PC-9 (cell line): Measurements from ENCODE around the gene PRC1. TPM values are rescaled to one million over a fixed set of nuclear protein-coding genes. Genes with fewer than 3 reads are reported as not detected.

Source experiments
- BruUV-seq: library from RNA; stranded (reverse); fragments of 400-500 nt; replicated peaks from 2 replicates; lab custom pipeline; 2021; lab: Mats Ljungman, UMichigan
- CTCF ChIA-PET: fragments of 300-600 bp; sonication (Branson Sonifier 250); formaldehyde crosslinking; loops from one replicate; lab custom pipeline; 2022; ENCODE audit warnings: antibody characterized with exemption; lab: Charles Lee
- POLR2A ChIA-PET: fragments of 300-600 bp; sonication (Branson Sonifier 250); formaldehyde crosslinking; loops from one replicate; lab custom pipeline; 2022; ENCODE audit warnings: antibody characterized with exemption; ENCODE audit not compliant: unreplicated experiment; lab: Charles Lee
- DNase-seq, 2 experiments: peaks; one replicate each; pipeline versions ENCODE4 v3.0.0 to v3.0.0-alpha.2; 2015 to 2022; ENCODE audit warnings: mixed read lengths in 1 of 2
- H2AFZ ChIP-seq: fragments of 200-600 bp; sonication (generic); 2 replicates; pipeline ENCODE4 v1.8.1; 2017; ENCODE audit warnings: antibody characterized with exemption
- H3F3A ChIP-seq: fragments of 200-600 bp; sonication (generic); 2 replicates; pipeline ENCODE4 v1.8.1; 2017; ENCODE audit warnings: antibody characterized with exemption, mild to moderate bottlenecking, low read depth; ENCODE audit not compliant: insufficient read depth
- H3K27ac ChIP-seq: fragments of 200-600 bp; sonication (generic); 2 replicates; pipeline ENCODE4 v1.6.1; 2016; ENCODE audit warnings: mixed run types
- H3K27me3 ChIP-seq: fragments of 200-600 bp; sonication (generic); 2 replicates; pipeline ENCODE4 v1.6.1; 2016; ENCODE audit warnings: low read depth, mixed run types; ENCODE audit not compliant: insufficient read depth
- H3K36me3 ChIP-seq: fragments of 200-600 bp; sonication (generic); 2 replicates; pipeline ENCODE4 v1.6.1; 2016; ENCODE audit warnings: low read depth, mixed run types
- H3K4me1 ChIP-seq: fragments of 200-600 bp; sonication (generic); replicated peaks from 2 replicates; pipeline ENCODE4 v1.6.1; 2016; ENCODE audit warnings: mixed run types; ENCODE audit not compliant: insufficient read depth
- H3K4me2 ChIP-seq: fragments of 200-600 bp; sonication (generic); 2 replicates; pipeline ENCODE4 v1.6.1; 2017; ENCODE audit warnings: mixed run types
- H3K4me3 ChIP-seq: fragments of 200-600 bp; sonication (generic); 2 replicates; pipeline ENCODE4 v1.6.1; 2016; ENCODE audit warnings: mixed run types
- H3K79me2 ChIP-seq: fragments of 200-600 bp; sonication (generic); 2 replicates; pipeline ENCODE4 v1.6.1; 2017; ENCODE audit warnings: low read depth, mixed run types
- H3K9me2 ChIP-seq: fragments of 200-600 bp; sonication (generic); 2 replicates; pipeline ENCODE4 v1.8.1; 2017; ENCODE audit warnings: mild to moderate bottlenecking; ENCODE audit not compliant: insufficient read depth
- H3K9me3 ChIP-seq: fragments of 200-600 bp; sonication (generic); 2 replicates; pipeline ENCODE4 v1.8.1; 2016; ENCODE audit warnings: low read depth; ENCODE audit not compliant: insufficient read depth
- H4K20me1 ChIP-seq: fragments of 200-600 bp; sonication (generic); 2 replicates; pipeline ENCODE4 v1.8.1; 2017; ENCODE audit not compliant: insufficient read depth
- CTCF ChIP-seq: fragments of 200-600 bp; sonication (generic); conservative IDR thresholded peaks from 2 replicates; pipeline ENCODE4 v1.6.1; 2017; ENCODE audit warnings: mixed run types, antibody characterized with exemption, mild to moderate bottlenecking, moderate library complexity
- EZH2 ChIP-seq: fragments of 200-600 bp; sonication (generic); IDR thresholded peaks from 2 replicates; pipeline ENCODE4 v1.8.0; 2017; ENCODE audit warnings: antibody characterized with exemption, low read depth
- intact Hi-C: fragments of 100-400 bp; cut with micrococcal nuclease; formaldehyde crosslinking; loops from one replicate; pipeline ENCODE4 v1.10.0; 2022; ENCODE audit not compliant: unreplicated experiment
- total RNA-seq: library from RNA; stranded (reverse); gene quantifications from 2 replicates; pipeline ENCODE4 v1.2.3, GENCODE V29; 2021

Gene PRC1
- total RNA-seq, 1 experiment from 2014 or later: 145 TPM

DNA sequence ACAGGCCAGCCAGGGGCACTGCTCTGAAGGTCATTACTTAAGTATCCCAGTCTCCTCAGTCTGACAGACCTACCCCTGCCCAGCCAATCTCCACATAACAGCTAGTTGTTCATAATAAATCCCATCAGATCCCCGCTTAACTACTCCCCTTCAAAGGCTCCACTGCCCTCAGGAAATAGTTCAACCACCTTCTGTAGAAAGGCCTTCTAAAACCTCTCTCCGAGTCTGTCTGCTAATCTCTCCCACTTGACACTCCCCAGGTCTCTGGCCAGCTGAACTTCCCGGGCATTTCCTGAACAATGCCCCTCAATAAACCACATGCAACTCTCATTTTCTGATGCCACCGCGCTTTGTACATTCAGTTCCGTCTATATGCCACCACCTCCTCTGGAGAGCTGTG is 6.0 kb downstream of the PRC1 start:
- no peaks in the 10 kb centered on the region; the same call in 1 of the 2 replicates for H4K20me1 ChIP-seq
- no peak for DNase-seq
- peaks cover 95% of the 10 kb centered on the region for H3K79me2 ChIP-seq
- no peak overlapping the region for H3K4me2 ChIP-seq
- H2AFZ ChIP-seq: no peak overlapping the region
- 0 out of 2 replicates have a peak overlapping the region, but pooled peaks have one; percentile 3 for H3K27ac ChIP-seq
- intact Hi-C loops: no loop called here
- H3K27me3 ChIP-seq: no peaks in the 10 kb centered on the region
- H3K4me1 ChIP-seq: peaks cover 5% of the 10 kb centered on the region; the same call in 1 of the 2 replicates
- no TSS peak for BruUV-seq
- H3K9me2 ChIP-seq: no peaks in the 10 kb centered on the region
- H3K36me3 ChIP-seq: 0 out of 2 replicates have a peak, but pooled peaks cover 5% of the 10 kb centered on the region
- H3F3A ChIP-seq: peaks cover 4% of the 10 kb centered on the region; the same call in 1 of the 2 replicates
- no peaks in the 10 kb centered on the region for H3K9me3 ChIP-seq
- ChIA-PET CTCF (no interaction called here), POLR2A (interaction anchor here (0.6 kb wide), 1 partner anchor 30 kb away, joined by 16 read pairs; no protein-coding TSS in a partner anchor)
- TF ChIP-seq CTCF: no peak
- TF ChIP-seq EZH2: no peak
- H3K4me3 ChIP-seq: no peak overlapping the region

DNA sequence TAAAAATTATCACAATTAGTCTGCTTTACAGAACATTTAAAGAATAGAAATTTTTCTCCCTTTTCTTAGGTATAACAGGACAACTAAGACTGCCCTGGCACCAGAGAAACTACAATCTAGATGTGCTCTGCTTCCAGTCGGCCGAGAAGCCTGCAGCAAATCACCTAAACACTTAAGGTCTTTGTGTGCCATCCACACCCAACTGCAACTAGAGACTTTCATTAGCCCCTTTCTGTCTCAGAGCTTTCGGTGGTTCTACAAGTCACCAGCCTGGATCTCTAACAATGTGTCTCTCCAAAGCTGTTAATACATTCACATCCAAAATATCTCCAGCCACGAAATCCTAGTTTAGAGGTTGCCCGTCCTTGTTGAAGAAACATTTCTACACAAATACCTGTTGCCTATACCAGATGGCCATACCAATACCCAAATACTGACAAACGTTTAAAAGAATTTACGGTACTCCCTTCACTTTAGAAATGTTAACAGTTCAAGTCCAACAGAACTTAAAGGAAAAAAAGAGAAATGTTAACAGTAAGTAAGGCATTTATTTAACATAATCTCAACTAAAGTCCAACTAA is 6.7 kb downstream of the PRC1 start:
- no peak for TF ChIP-seq CTCF
- Histone ChIP-seq H3K79me2 (peaks cover 89% of the 10 kb centered on the region), H2AFZ (no peak overlapping the region), H3K4me2 (no peak overlapping the region), H3F3A (peaks cover 4% of the 10 kb centered on the region; the same call in 1 of the 2 replicates), H3K36me3 (peaks cover 7% of the 10 kb centered on the region; the same call in 1 of the 2 replicates), H4K20me1 (no peaks in the 10 kb centered on the region; the same call in 1 of the 2 replicates), H3K27ac (no peak overlapping the region), H3K4me3 (no peak overlapping the region), H3K9me3 (no peaks in the 10 kb centered on the region), H3K9me2 (no peaks in the 10 kb centered on the region), H3K4me1 (peaks cover 3% of the 10 kb centered on the region; the same call in 1 of the 2 replicates), H3K27me3 (no peaks in the 10 kb centered on the region)
- ChIA-PET POLR2A (interaction anchor here (0.6 to 0.7 kb wide), 4 partner anchors 11 to 1721 kb away, joined by 4 to 18 read pairs (median 10); no protein-coding TSS in a partner anchor), CTCF (interaction anchor here (0.7 kb wide), 1 partner anchor 1598 kb away, joined by 9 read pairs; no protein-coding TSS in a partner anchor)
- BruUV-seq: no TSS peak
- no peak for DNase-seq
- intact Hi-C loops: no loop called here

- H3K4me3 ChIP-seq: no peak overlapping the region
- no peaks in the 10 kb centered on the region for H3K9me2 ChIP-seq
- CTCF ChIA-PET: interaction anchor here (0.7 kb wide), 1 partner anchor 1597 kb away, joined by 9 read pairs; no protein-coding TSS in a partner anchor
- H3K79me2 ChIP-seq: peaks cover 82% of the 10 kb centered on the region
- no peaks in the 10 kb centered on the region for H3K4me1 ChIP-seq
- H3F3A ChIP-seq: peaks cover 4% of the 10 kb centered on the region; the same call in 1 of the 2 replicates
- no peaks in the 10 kb centered on the region for H3K9me3 ChIP-seq
- TF ChIP-seq CTCF: no peak
- no peak for TF ChIP-seq EZH2
- intact Hi-C loops: no loop called here
- no peak overlapping the region for H2AFZ ChIP-seq
- H3K36me3 ChIP-seq: peaks cover 14% of the 10 kb centered on the region; the same call in 1 of the 2 replicates
- H4K20me1 ChIP-seq: no peaks in the 10 kb centered on the region; the same call in 1 of the 2 replicates
- no TSS peak for BruUV-seq
- POLR2A ChIA-PET: interaction anchor here (0.7 kb wide), 3 partner anchors 11 to 1722 kb away, joined by 4 to 18 read pairs (median 5); no protein-coding TSS in a partner anchor
- no peak overlapping the region for H3K4me2 ChIP-seq
- no peak overlapping the region for H3K27ac ChIP-seq
- no peaks in the 10 kb centered on the region for H3K27me3 ChIP-seq
- no peak for DNase-seq
These were observed 7.4 kb downstream of the PRC1 start for GRCh38 chr15:90986790-90987507.
